ENCODE results near the gene ABI3BP. TPM values are rescaled to one million over a fixed set of nuclear protein-coding genes. Genes with fewer than 3 reads are reported as not detected.

ABI3BP gene
- total and polyA plus RNA-seq, 10 of the 15 experiments (the other 5 are each of a cell fraction or from before 2014, with no cell fraction given), result 0.03 to 0.42 (median 0.11) TPM; not detected in 4

- ATAC-seq (no peak), FAIRE-seq (no peak), DNase-seq (ENCODE audit: low read depth, low spot score) (no peak)
- TF ChIP-seq ZBTB4 (CRISPR knock-in tag; IDR thresholded peaks at IDR 0.05) (no peak), CREM (IDR thresholded peaks at IDR 0.05; ENCODE audit: low read depth) (no peak), MEF2A (IDR thresholded peaks at IDR 0.05; ENCODE audit: insufficient read depth, low read depth, low read length) (no peak), ZNF207 (IDR thresholded peaks at IDR 0.05; ENCODE audit: borderline replicate concordance) (no peak), EED (IDR thresholded peaks at IDR 0.05; ENCODE audit: low read depth) (no peak), SIX5 (IDR thresholded peaks at IDR 0.05; ENCODE audit: low read depth, low read length, severe bottlenecking) (no peak), PAX5 (IDR thresholded peaks at IDR 0.05; ENCODE audit: borderline replicate concordance, low read depth, low read length) (no peak), ZBTB11 (CRISPR knock-in tag; IDR thresholded peaks at IDR 0.05) (no peak)
- no peaks in the 10 kb centered on the region for H4K20me1 ChIP-seq (ENCODE audit: control insufficient read depth, insufficient read depth)
- no peak overlapping the region for H3K4me3 ChIP-seq
- ChIA-PET POLR2A (no interaction called here), RAD21 (ENCODE audit: unreplicated experiment) (no interaction called here), CTCF (no interaction called here), SMC1A (ENCODE audit: uncharacterized antibody, unreplicated experiment) (no interaction called here)
- no peaks in the 10 kb centered on the region for H3K4me1 ChIP-seq (ENCODE audit: control insufficient read depth, insufficient read depth, low read length)
- H3K27me3 ChIP-seq (replicated peaks in 1 of 2; ENCODE audit: control insufficient read depth in 2 of 2, insufficient read depth in 2 of 2, low read length in 1 of 2), result no peaks in the 10 kb centered on the region
- in situ Hi-C loops (cut with MboI), result no loop called here
- H3K36me3 ChIP-seq (ENCODE audit: control insufficient read depth in 2 of 2, insufficient read depth in 2 of 2, low read length in 1 of 2), result no peaks in the 10 kb centered on the region
- no peak overlapping the region for H2AFZ ChIP-seq (ENCODE audit: control insufficient read depth, low read depth, low read length)
- H3K27ac ChIP-seq (ENCODE audit: control insufficient read depth, insufficient read depth), result no peak overlapping the region
- intact Hi-C loops (cut with micrococcal nuclease; ENCODE audit: unreplicated experiment), result no loop called here
- BruUV-seq (replicated peaks), result no TSS peak
- 32% methylated on average over 4 of the region's 4 CpGs for WGBS (ENCODE audit: insufficient coverage, insufficient replicate concordance, low lambda C conversion rate, missing lambda C conversion rate)
- H3K9ac ChIP-seq (ENCODE audit: control insufficient read depth, insufficient read depth, low read length), result no peak overlapping the region
- H3K79me2 ChIP-seq (ENCODE audit: control insufficient read depth, insufficient read depth, low read length), result no peaks in the 10 kb centered on the region
- H3K9me3 ChIP-seq (replicated peaks; ENCODE audit: control insufficient read depth, insufficient read depth, low read length), result no peaks in the 10 kb centered on the region
- no peak overlapping the region for H3K4me2 ChIP-seq (ENCODE audit: control insufficient read depth, insufficient read depth)
Measured at GRCh38 chr3:100982710-100983109, 10.5 kb downstream of the ABI3BP start.
